HepG2 (cell line): ENCODE data around the gene IRAK2. TPM values are rescaled to one million over a fixed set of nuclear protein-coding genes. Genes with fewer than 3 reads are reported as not detected.
A peak's percentile ranks its signal among the peaks of the same experiment; 100 is the strongest.

ENCODE experiments used
- AHR ChIP-seq: IDR thresholded peaks from 2 replicates; pipeline ENCODE4 v1.6.1; 2018; ENCODE audit warnings: missing genetic modification reagents, missing compliant biosample characterization
- GATA4 ChIP-seq: sonication (generic); IDR thresholded peaks from 2 replicates; pipeline ENCODE4 v1.6.1; 2016; ENCODE audit warnings: antibody characterized with exemption, low read depth, borderline replicate concordance
- MED8 ChIP-seq: sonication (generic); formaldehyde crosslinking; IDR thresholded peaks from 2 replicates; pipeline ENCODE4 v1.8.1; 2023; ENCODE audit warnings: mild to moderate bottlenecking, missing genetic modification reagents; ENCODE audit not compliant: insufficient replicate concordance
- PITX1 ChIP-seq: sonication (generic); formaldehyde crosslinking; IDR thresholded peaks from 2 replicates; pipeline ENCODE4 v1.5.1; 2020; ENCODE audit warnings: mild to moderate bottlenecking, missing genetic modification reagents
- RCOR2 ChIP-seq: IDR thresholded peaks from 2 replicates; pipeline ENCODE4 v1.6.1; 2016; ENCODE audit warnings: missing biosample characterization, missing genetic modification reagents
- RFX3 ChIP-seq: IDR thresholded peaks from 2 replicates; pipeline ENCODE4 v1.6.1; 2016; ENCODE audit warnings: missing biosample characterization, missing genetic modification reagents
- SRF ChIP-seq: IDR thresholded peaks from 2 replicates; pipeline ENCODE4 v1.6.1; 2011; ENCODE audit warnings: mild to moderate bottlenecking, low read depth, low read length, moderate library complexity
- ZKSCAN1 ChIP-seq: fragments of 150-350 bp; IDR thresholded peaks from 2 replicates; pipeline ENCODE4 v1.6.1; 2014; ENCODE audit warnings: low read length
- ZNF10 ChIP-seq: sonication (generic); formaldehyde crosslinking; IDR thresholded peaks from 2 replicates; pipeline ENCODE4 v1.4.0; 2020; ENCODE audit warnings: mild to moderate bottlenecking, low read depth, missing genetic modification reagents, borderline replicate concordance
- ZNF253 ChIP-seq: sonication (generic); formaldehyde crosslinking; IDR thresholded peaks from 2 replicates; pipeline ENCODE4 v1.8.0; 2022; ENCODE audit warnings: mild to moderate bottlenecking, missing genetic modification reagents, borderline replicate concordance
- ZNF564 ChIP-seq: sonication (generic); formaldehyde crosslinking; IDR thresholded peaks from 2 replicates; pipeline ENCODE4 v1.8.1; 2023; ENCODE audit warnings: mild to moderate bottlenecking, missing genetic modification reagents
- ZNF589 ChIP-seq: sonication (generic); formaldehyde crosslinking; conservative IDR thresholded peaks from 2 replicates; pipeline ENCODE4 v1.8.0; 2022; ENCODE audit warnings: mild to moderate bottlenecking, moderate library complexity, missing genetic modification reagents
- ZNF615 ChIP-seq: sonication (generic); formaldehyde crosslinking; IDR thresholded peaks from 2 replicates; pipeline ENCODE4 v1.5.0; 2020; ENCODE audit warnings: mild to moderate bottlenecking, missing genetic modification reagents, borderline replicate concordance
- ZSCAN5A ChIP-seq: sonication (generic); formaldehyde crosslinking; IDR thresholded peaks from 2 replicates; pipeline ENCODE4 v1.8.0; 2022; ENCODE audit warnings: mild to moderate bottlenecking, missing genetic modification reagents, borderline replicate concordance
- polyA plus RNA-seq, 8 experiments: library from polyadenylated mRNA; depleted of rRNA in 3 of 8; stranded (reverse) in 7 of 8; unstranded in 1 of 8; fragments of >200 nt; fragmentation: Illumina TruSeq in 4 of 8; extraction: Trizol in 4 of 8; gene quantifications; 2 replicates each; pipeline versions ENCODE4 v1.2.1 to v1.2.3, GENCODE V29; 2011 to 2016; ENCODE audit warnings: low read depth in 4 of 8, missing spikeins in 1 of 8, mixed read lengths in 1 of 8; ENCODE audit not compliant: insufficient read depth in 1 of 8
- total RNA-seq, 5 experiments: library from RNA; depleted of rRNA; stranded (reverse); fragments of >200 nt; fragmentation: Illumina TruSeq; extraction: Trizol; gene quantifications; 2 replicates each; pipeline ENCODE4 v1.2.3, GENCODE V29; 2016; ENCODE audit warnings: low read depth in 1 of 5
- TF ChIP-seq, protein P1 (sequence below): sonication (generic); formaldehyde crosslinking; IDR thresholded peaks from 2 replicates; pipeline ENCODE4 v1.4.0; 2020; ENCODE audit warnings: mild to moderate bottlenecking, missing genetic modification reagents
- TF ChIP-seq, protein P2 (sequence below): sonication (generic); formaldehyde crosslinking; IDR thresholded peaks from 2 replicates; pipeline ENCODE4 v1.5.1; 2020; ENCODE audit warnings: missing genetic modification reagents, mild to moderate bottlenecking, borderline replicate concordance
- TF ChIP-seq, protein P3 (sequence below): IDR thresholded peaks from 2 replicates; pipeline ENCODE4 v1.6.1; 2016; ENCODE audit warnings: missing biosample characterization, missing genetic modification reagents, low read depth
- TF ChIP-seq, protein P4 (sequence below): IDR thresholded peaks from 2 replicates; pipeline ENCODE4 v1.6.1; 2016; ENCODE audit warnings: low read depth
- TF ChIP-seq, protein P5 (sequence below): IDR thresholded peaks from 2 replicates; pipeline ENCODE4 v1.6.1; 2018; ENCODE audit warnings: missing genetic modification reagents

Gene IRAK2
- total and polyA plus RNA-seq, 2 of the 13 experiments (the other 11 are each of a cell fraction or from before 2014, with no cell fraction given) = 13.1 to 23.3 TPM

DNA sequence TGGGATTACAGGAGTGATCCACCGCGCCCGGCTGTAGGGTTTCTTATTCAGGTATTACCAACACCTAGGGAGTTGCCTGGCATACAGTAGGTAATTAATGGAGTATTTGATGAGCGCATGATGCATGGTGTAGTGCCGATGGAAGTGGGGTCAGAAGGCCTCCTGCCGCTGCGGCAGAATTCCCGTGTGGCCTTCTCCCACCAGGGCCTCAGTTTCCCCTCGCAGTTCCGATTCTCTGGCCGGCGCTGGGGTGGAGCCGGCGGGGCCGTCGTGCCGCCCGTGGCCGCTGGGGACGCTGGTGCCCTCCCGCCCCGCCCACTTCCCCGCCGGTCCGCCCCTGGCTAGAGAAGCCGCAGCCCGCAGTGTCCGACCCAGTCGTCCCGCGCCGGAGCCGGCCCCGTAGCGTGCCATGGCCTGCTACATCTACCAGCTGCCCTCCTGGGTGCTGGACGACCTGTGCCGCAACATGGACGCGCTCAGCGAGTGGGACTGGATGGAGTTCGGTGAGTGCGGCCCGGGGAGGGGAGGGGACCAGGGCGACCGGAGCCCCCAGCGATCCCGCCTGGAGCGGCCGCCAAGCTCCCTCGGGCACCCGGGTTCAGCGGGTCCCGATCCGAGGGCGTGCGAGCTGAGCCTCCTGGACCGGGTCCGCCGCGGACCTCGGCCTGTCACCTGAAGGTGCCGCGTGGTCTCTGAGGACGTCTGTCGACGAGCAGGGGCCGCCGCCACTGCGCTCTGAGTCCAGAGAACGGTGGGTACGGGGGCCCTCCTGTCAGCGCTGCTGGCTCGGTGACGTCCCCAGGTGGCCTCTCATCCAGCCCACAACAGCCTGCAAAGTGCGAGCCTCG is at the start of gene IRAK2 (continued):
- no peak for TF ChIP-seq SRF
- TF ChIP-seq, protein P1, sequence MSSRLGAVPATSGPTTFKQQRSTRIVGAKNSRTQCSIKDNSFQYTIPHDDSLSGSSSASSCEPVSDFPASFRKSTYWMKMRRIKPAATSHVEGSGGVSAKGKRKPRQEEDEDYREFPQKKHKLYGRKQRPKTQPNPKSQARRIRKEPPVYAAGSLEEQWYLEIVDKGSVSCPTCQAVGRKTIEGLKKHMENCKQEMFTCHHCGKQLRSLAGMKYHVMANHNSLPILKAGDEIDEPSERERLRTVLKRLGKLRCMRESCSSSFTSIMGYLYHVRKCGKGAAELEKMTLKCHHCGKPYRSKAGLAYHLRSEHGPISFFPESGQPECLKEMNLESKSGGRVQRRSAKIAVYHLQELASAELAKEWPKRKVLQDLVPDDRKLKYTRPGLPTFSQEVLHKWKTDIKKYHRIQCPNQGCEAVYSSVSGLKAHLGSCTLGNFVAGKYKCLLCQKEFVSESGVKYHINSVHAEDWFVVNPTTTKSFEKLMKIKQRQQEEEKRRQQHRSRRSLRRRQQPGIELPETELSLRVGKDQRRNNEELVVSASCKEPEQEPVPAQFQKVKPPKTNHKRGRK (CRISPR knock-in tag) = no peak
- TF ChIP-seq GATA4 = no peak
- TF ChIP-seq, protein P2, sequence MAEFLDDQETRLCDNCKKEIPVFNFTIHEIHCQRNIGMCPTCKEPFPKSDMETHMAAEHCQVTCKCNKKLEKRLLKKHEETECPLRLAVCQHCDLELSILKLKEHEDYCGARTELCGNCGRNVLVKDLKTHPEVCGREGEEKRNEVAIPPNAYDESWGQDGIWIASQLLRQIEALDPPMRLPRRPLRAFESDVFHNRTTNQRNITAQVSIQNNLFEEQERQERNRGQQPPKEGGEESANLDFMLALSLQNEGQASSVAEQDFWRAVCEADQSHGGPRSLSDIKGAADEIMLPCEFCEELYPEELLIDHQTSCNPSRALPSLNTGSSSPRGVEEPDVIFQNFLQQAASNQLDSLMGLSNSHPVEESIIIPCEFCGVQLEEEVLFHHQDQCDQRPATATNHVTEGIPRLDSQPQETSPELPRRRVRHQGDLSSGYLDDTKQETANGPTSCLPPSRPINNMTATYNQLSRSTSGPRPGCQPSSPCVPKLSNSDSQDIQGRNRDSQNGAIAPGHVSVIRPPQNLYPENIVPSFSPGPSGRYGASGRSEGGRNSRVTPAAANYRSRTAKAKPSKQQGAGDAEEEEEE = no peak
- TF ChIP-seq ZNF253 (CRISPR knock-in tag) = no peak
- TF ChIP-seq, protein P3, sequence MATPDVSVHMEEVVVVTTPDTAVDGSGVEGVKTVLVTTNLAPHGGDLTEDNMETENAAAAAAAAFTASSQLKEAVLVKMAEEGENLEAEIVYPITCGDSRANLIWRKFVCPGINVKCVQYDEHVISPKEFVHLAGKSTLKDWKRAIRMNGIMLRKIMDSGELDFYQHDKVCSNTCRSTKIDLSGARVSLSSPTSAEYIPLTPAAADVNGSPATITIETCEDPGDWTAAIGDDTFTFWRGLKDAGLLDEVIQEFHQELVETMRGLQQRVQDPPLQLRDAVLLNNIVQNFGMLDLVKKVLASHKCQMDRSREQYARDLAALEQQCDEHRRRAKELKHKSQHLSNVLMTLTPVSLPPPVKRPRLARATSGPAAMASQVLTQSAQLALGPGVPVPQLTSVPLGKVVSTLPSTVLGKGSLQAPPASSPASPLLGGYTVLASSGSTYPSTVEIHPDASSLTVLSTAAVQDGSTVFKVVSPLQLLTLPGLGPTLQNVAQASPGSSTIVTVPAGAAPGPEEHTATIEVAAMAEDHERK (CRISPR knock-in tag) = no peak
- TF ChIP-seq ZNF615 (CRISPR knock-in tag) = no peak
- TF ChIP-seq, protein P4, sequence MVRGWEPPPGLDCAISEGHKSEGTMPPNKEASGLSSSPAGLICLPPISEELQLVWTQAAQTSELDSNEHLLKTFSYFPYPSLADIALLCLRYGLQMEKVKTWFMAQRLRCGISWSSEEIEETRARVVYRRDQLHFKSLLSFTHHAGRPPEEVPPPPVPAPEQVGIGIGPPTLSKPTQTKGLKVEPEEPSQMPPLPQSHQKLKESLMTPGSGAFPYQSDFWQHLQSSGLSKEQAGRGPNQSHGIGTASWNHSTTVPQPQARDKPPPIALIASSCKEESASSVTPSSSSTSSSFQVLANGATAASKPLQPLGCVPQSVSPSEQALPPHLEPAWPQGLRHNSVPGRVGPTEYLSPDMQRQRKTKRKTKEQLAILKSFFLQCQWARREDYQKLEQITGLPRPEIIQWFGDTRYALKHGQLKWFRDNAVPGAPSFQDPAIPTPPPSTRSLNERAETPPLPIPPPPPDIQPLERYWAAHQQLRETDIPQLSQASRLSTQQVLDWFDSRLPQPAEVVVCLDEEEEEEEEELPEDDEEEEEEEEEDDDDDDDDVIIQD = no peak
- TF ChIP-seq MED8 (CRISPR knock-in tag) = no peak
- TF ChIP-seq ZKSCAN1 = no peak
- no peak for TF ChIP-seq ZNF10 (CRISPR knock-in tag)
- TF ChIP-seq ZNF564 = no peak; the same call in 1 of the 2 replicates
- TF ChIP-seq RCOR2 = no peak
- TF ChIP-seq AHR = no peak
- TF ChIP-seq ZNF589 (CRISPR knock-in tag) = no peak
- TF ChIP-seq, protein P5, sequence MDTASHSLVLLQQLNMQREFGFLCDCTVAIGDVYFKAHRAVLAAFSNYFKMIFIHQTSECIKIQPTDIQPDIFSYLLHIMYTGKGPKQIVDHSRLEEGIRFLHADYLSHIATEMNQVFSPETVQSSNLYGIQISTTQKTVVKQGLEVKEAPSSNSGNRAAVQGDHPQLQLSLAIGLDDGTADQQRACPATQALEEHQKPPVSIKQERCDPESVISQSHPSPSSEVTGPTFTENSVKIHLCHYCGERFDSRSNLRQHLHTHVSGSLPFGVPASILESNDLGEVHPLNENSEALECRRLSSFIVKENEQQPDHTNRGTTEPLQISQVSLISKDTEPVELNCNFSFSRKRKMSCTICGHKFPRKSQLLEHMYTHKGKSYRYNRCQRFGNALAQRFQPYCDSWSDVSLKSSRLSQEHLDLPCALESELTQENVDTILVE = no peak
- 0 out of 2 replicates have a peak, but pooled peaks have one; percentile 16 for TF ChIP-seq PITX1
- 0 out of 2 replicates have a peak, but pooled peaks have one; percentile 42 for TF ChIP-seq ZSCAN5A (CRISPR knock-in tag)
- no peak for TF ChIP-seq RFX3 (CRISPR knock-in tag)
